COR-L47 (cell line): ENCODE data around the gene OR3A3.

Source experiments
- DNase-seq: peaks from one replicate; lab custom pipeline; 2025; lab: John Stamatoyannopoulos, UW

Gene OR3A3

DNA sequence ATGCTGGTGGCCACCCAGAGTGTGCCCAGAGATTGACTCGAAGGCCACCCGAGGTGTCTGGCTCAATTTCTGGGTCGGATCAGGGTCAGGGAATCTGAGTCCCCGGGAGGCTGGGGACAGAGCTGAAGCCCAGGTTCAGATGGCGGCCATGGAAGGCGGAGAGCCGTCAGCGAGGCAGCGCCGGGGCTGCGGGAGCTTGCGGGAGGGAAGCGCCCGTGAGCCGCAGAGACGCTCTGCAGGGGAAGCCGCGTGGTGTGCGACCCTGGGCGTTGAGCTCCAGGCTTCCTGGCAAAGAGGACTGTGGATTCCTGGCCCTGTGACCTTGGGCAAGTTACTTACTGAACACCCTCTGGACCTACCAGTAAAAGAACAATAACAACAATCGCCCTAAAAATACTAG, 61.0 kb downstream of the OR3A3 start:
- no peak for DNase-seq
